HepG2 (cell line): Measurements from ENCODE around the gene NOTCH4. TPM values are rescaled to one million over a fixed set of nuclear protein-coding genes. Genes with fewer than 3 reads are reported as not detected.
A peak's percentile ranks its signal among the peaks of the same experiment; 100 is the strongest.

Source experiments
- AGO2 ChIP-seq: fragments of 200-400 bp; formaldehyde crosslinking; optimal IDR thresholded peaks from 2 replicates; pipeline ENCODE3; 2017; ENCODE audit warnings: mild to moderate bottlenecking, low read depth, low read length, moderate library complexity
- ATRX ChIP-seq: sonication (generic); formaldehyde crosslinking; IDR thresholded peaks from 2 replicates; pipeline ENCODE4 v1.4.0; 2020; ENCODE audit warnings: missing genetic modification reagents, borderline replicate concordance
- CC2D1A ChIP-seq: sonication (generic); formaldehyde crosslinking; IDR thresholded peaks from 2 replicates; pipeline ENCODE4 v1.8.1; 2023; ENCODE audit warnings: mild to moderate bottlenecking, missing genetic modification reagents
- CHCHD3 ChIP-seq: sonication (generic); formaldehyde crosslinking; IDR thresholded peaks from 2 replicates; pipeline ENCODE4 v1.8.0; 2022; ENCODE audit warnings: mild to moderate bottlenecking, missing genetic modification reagents, moderate library complexity
- FOXM1 ChIP-seq: sonication (generic); formaldehyde crosslinking; IDR thresholded peaks from 2 replicates; pipeline ENCODE4 v1.5.0; 2020; ENCODE audit warnings: missing genetic modification reagents
- GFI1 ChIP-seq: sonication (generic); formaldehyde crosslinking; IDR thresholded peaks from 2 replicates; pipeline ENCODE4 v1.5.0; 2020; ENCODE audit warnings: missing genetic modification reagents, mild to moderate bottlenecking, borderline replicate concordance
- HES4 ChIP-seq: sonication (generic); formaldehyde crosslinking; IDR thresholded peaks from 2 replicates; pipeline ENCODE4 v1.9.0; 2021; ENCODE audit warnings: mild to moderate bottlenecking, missing genetic modification reagents, borderline replicate concordance
- HNF1A ChIP-seq, 2 experiments: sonication (generic) in 1 of 2; formaldehyde crosslinking in 1 of 2; IDR thresholded peaks; 2 replicates each; pipeline versions ENCODE4 v1.4.0 to v1.6.1; 2016 to 2020; ENCODE audit warnings: borderline replicate concordance in 1 of 2, low read depth in 1 of 2, mild to moderate bottlenecking in 1 of 2, missing genetic modification reagents in 1 of 2
- HNRNPUL1 ChIP-seq: fragments of 200-400 bp; formaldehyde crosslinking; IDR thresholded peaks from 2 replicates; pipeline ENCODE4 v1.6.1; 2017; ENCODE audit warnings: low read depth, mild to moderate bottlenecking, low read length, moderate library complexity
- KAT7 ChIP-seq: IDR thresholded peaks from 2 replicates; pipeline ENCODE4 v1.6.1; 2018; ENCODE audit warnings: borderline replicate concordance, missing compliant biosample characterization
- MATR3 ChIP-seq: sonication (generic); formaldehyde crosslinking; IDR thresholded peaks from 2 replicates; pipeline ENCODE4 v1.4.0; 2020; ENCODE audit warnings: missing genetic modification reagents
- PCBP2 ChIP-seq: fragments of 200-400 bp; formaldehyde crosslinking; optimal IDR thresholded peaks from 2 replicates; pipeline ENCODE3; 2018; ENCODE audit warnings: low read length, low read depth; ENCODE audit not compliant: poor library complexity, severe bottlenecking
- SKI ChIP-seq: fragments of 450-650 bp; IDR thresholded peaks from one replicate; pipeline ENCODE4 v1.6.1; 2018; ENCODE audit warnings: mild to moderate bottlenecking; ENCODE audit not compliant: partially characterized antibody
- SNRNP70 ChIP-seq: fragments of 200-400 bp; formaldehyde crosslinking; IDR thresholded peaks from 2 replicates; pipeline ENCODE4 v1.6.1; 2017; ENCODE audit warnings: mild to moderate bottlenecking, low read depth, low read length, moderate library complexity
- TERF1 ChIP-seq: sonication (generic); formaldehyde crosslinking; IDR thresholded peaks from 2 replicates; pipeline ENCODE4 v1.8.0; 2022; ENCODE audit warnings: mild to moderate bottlenecking, missing genetic modification reagents, moderate library complexity
- TFDP1 ChIP-seq: IDR thresholded peaks from 2 replicates; pipeline ENCODE4 v1.6.1; 2016; ENCODE audit warnings: missing compliant biosample characterization, missing genetic modification reagents, borderline replicate concordance
- U2AF2 ChIP-seq: fragments of 200-400 bp; formaldehyde crosslinking; IDR thresholded peaks from 2 replicates; pipeline ENCODE4 v1.6.1; 2017; ENCODE audit warnings: low read depth, mild to moderate bottlenecking, low read length
- ZBTB1 ChIP-seq: sonication (generic); formaldehyde crosslinking; IDR thresholded peaks from 2 replicates; pipeline ENCODE4 v1.4.0; 2020; ENCODE audit warnings: missing genetic modification reagents, borderline replicate concordance
- ZKSCAN5 ChIP-seq: sonication (generic); formaldehyde crosslinking; IDR thresholded peaks from 2 replicates; pipeline ENCODE4 v1.5.1; 2020; ENCODE audit warnings: mild to moderate bottlenecking, missing genetic modification reagents
- ZNF121 ChIP-seq: sonication (generic); formaldehyde crosslinking; IDR thresholded peaks from 2 replicates; pipeline ENCODE4 v1.5.0; 2020; ENCODE audit warnings: mild to moderate bottlenecking, missing genetic modification reagents
- polyA plus RNA-seq, 8 experiments: library from polyadenylated mRNA; depleted of rRNA in 3 of 8; stranded (reverse) in 7 of 8; unstranded in 1 of 8; fragments of >200 nt; fragmentation: Illumina TruSeq in 4 of 8; extraction: Trizol in 4 of 8; gene quantifications; 2 replicates each; pipeline versions ENCODE4 v1.2.1 to v1.2.3, GENCODE V29; 2011 to 2016; ENCODE audit warnings: low read depth in 4 of 8, missing spikeins in 1 of 8, mixed read lengths in 1 of 8; ENCODE audit not compliant: insufficient read depth in 1 of 8
- total RNA-seq, 5 experiments: library from RNA; depleted of rRNA; stranded (reverse); fragments of >200 nt; fragmentation: Illumina TruSeq; extraction: Trizol; gene quantifications; 2 replicates each; pipeline ENCODE4 v1.2.3, GENCODE V29; 2016; ENCODE audit warnings: low read depth in 1 of 5

Gene NOTCH4
- total and polyA plus RNA-seq, 2 of the 13 experiments (the other 11 are each of a cell fraction or from before 2014, with no cell fraction given) = 0.51 to 0.83 TPM

GRCh38 chr6:32177183-32177787 lies 46.6 kb downstream of the NOTCH4 start (continued):
- TF ChIP-seq TFDP1 (CRISPR knock-in tag) (peak; percentile 73; the same call in 1 of the 2 replicates), SKI (no peak), ZNF121 (no peak), FOXM1 (CRISPR knock-in tag) (no peak), GFI1 (CRISPR knock-in tag) (no peak), PCBP2 (no peak), HNF1A (IDR thresholded peaks at IDR 0.05; ENCODE audit: low read depth) (no peak), HNF1A (CRISPR knock-in tag; IDR thresholded peaks at IDR 0.05; ENCODE audit: borderline replicate concordance) (no peak), SNRNP70 (no peak), ZKSCAN5 (CRISPR knock-in tag) (no peak), CHCHD3 (CRISPR knock-in tag) (no peak), KAT7 (CRISPR knock-in tag) (no peak), U2AF2 (no peak), HES4 (no peak), CC2D1A (CRISPR knock-in tag) (no peak), HNRNPUL1 (no peak), ATRX (CRISPR knock-in tag) (no peak), ZBTB1 (CRISPR knock-in tag) (no peak), MATR3 (CRISPR knock-in tag) (no peak), TERF1 (no peak), AGO2 (no peak)
